Testis (tissue), 2 donors: ENCODE data around the gene ABTB1.

ENCODE experiments used
- POLR2A ChIP-seq: fragments of 450-650 bp; IDR thresholded peaks from one replicate; pipeline ENCODE4 v1.6.1; 2017; ENCODE audit warnings: antibody characterized with exemption, mild to moderate bottlenecking, moderate library complexity
- TF ChIP-seq, protein P1 (sequence below), 3 experiments: fragments of 450-650 bp in 2 of 3; fragments of 200-600 bp in 1 of 3; sonication (generic) in 1 of 3; IDR thresholded peaks; one replicate each; pipeline ENCODE4 v1.5.1; 2016 to 2019; ENCODE audit warnings: antibody characterized with exemption in 3 of 3, mild to moderate bottlenecking in 2 of 3, moderate library complexity in 1 of 3

DNA sequence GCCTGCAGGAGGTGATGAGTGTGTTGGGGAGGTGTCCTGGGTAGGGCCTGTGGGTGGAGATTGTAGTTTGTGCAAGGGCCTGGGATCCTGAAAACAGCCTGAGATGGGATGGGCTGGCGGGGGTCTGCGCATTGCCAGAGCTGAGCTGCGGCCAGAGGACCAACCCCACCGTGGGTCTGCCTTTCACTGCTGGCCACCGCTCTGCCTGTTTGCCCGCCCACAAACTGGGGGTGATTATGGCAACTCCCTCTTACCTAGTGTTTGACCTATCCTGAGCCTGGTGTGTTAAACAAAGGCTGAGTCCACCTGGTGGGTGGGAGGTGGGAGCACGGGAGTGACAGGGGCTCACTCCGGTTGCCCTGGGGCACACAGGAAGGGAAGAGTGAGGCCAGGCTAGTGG, 9.8 kb downstream of the ABTB1 start:
- TF ChIP-seq, protein P1, sequence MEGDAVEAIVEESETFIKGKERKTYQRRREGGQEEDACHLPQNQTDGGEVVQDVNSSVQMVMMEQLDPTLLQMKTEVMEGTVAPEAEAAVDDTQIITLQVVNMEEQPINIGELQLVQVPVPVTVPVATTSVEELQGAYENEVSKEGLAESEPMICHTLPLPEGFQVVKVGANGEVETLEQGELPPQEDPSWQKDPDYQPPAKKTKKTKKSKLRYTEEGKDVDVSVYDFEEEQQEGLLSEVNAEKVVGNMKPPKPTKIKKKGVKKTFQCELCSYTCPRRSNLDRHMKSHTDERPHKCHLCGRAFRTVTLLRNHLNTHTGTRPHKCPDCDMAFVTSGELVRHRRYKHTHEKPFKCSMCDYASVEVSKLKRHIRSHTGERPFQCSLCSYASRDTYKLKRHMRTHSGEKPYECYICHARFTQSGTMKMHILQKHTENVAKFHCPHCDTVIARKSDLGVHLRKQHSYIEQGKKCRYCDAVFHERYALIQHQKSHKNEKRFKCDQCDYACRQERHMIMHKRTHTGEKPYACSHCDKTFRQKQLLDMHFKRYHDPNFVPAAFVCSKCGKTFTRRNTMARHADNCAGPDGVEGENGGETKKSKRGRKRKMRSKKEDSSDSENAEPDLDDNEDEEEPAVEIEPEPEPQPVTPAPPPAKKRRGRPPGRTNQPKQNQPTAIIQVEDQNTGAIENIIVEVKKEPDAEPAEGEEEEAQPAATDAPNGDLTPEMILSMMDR (IDR thresholded peaks at IDR 0.05) = no peak
- no peak for TF ChIP-seq POLR2A
